Measurements from ENCODE around the gene SHROOM3. TPM values are rescaled to one million over a fixed set of nuclear protein-coding genes. Genes with fewer than 3 reads are reported as not detected.
A peak's percentile ranks its signal among the peaks of the same experiment; 100 is the strongest.

Gene SHROOM3
- total RNA-seq, 6 experiments from 2014 or later: 15.2 to 35.8 (median 29.9) TPM

GRCh38 chr4:76702440-76703122 lies 267.6 kb downstream of the SHROOM3 start:
- intact Hi-C loops (cut with DNase I): no loop called here
- 68% methylated on average over 4 of the region's 4 CpGs for WGBS (ENCODE audit: insufficient coverage, low coverage, low lambda C conversion rate, missing lambda C conversion rate)
- peak; percentile 49 to 60 (median 54) for ATAC-seq
- Histone ChIP-seq H3K4me1 (peaks cover 0 to 62% (median 24%) of the 10 kb centered on the region in 4 donors), H3K27ac (peak overlapping the region; percentile 87 to 90 (median 87)), H3K27me3 (no peaks in the 10 kb centered on the region), H3K4me3 (no peak overlapping the region), H3K9me3 (no peaks in the 10 kb centered on the region), H3K36me3 (no peaks in the 10 kb centered on the region)
- no peak for DNase-seq
- TF ChIP-seq CTCF (IDR thresholded peaks at IDR 0.05) (no peak), POLR2A (IDR thresholded peaks at IDR 0.05) (no peak)

GRCh38 chr4:76703123-76703490 lies 268.1 kb downstream of the SHROOM3 start:
- peak in 2 of 4 donors; percentile 5 for ATAC-seq
- Histone ChIP-seq H3K4me1 (peaks cover 0 to 67% (median 26%) of the 10 kb centered on the region in 4 donors), H3K9me3 (no peaks in the 10 kb centered on the region), H3K4me3 (no peak overlapping the region), H3K36me3 (no peaks in the 10 kb centered on the region), H3K27ac (peak overlapping the region; percentile 87 to 90 (median 87)), H3K27me3 (no peaks in the 10 kb centered on the region)
- intact Hi-C loops (cut with DNase I): no loop called here
- no peak for TF ChIP-seq CTCF (IDR thresholded peaks at IDR 0.05)
- no peak for TF ChIP-seq POLR2A (IDR thresholded peaks at IDR 0.05)
- no peak for DNase-seq
- WGBS (ENCODE audit: insufficient coverage, low coverage, low lambda C conversion rate, missing lambda C conversion rate): 14% methylated on average over 1 of the region's 1 CpG

DNA sequence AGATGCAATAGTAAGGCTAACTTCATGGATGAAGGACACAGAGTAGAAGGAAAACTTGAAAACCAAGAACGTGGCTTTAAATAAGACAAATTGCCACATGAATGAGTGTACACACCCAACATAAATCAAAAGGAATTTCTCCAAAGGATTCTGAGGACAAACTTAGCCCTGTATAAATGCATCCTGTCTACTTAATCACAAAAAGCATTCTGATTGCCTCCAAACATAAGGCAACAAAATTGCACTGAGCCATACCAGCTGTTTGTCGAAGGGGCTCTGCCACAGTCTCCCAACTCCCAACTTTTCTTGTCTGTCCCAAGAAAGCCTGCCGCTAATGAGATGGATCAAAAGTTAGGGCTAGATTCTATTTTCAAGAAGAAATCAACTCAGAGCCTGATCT lies 268.6 kb downstream of the SHROOM3 start:
- H3K27ac ChIP-seq: peak overlapping the region; percentile 87 to 90 (median 87)
- DNase-seq (no peak), ATAC-seq (no peak)
- no peaks in the 10 kb centered on the region for H3K36me3 ChIP-seq
- no peak for TF ChIP-seq POLR2A (IDR thresholded peaks at IDR 0.05)
- TF ChIP-seq CTCF (IDR thresholded peaks at IDR 0.05): no peak
- H3K4me3 ChIP-seq: no peak overlapping the region
- 67% methylated on average over 3 of the region's 3 CpGs for WGBS (ENCODE audit: insufficient coverage, low coverage, low lambda C conversion rate, missing lambda C conversion rate)
- intact Hi-C loops (cut with DNase I): no loop called here
- H3K27me3 ChIP-seq: no peaks in the 10 kb centered on the region
- H3K4me1 ChIP-seq: peaks cover 0 to 67% (median 27%) of the 10 kb centered on the region in 4 donors
- no peaks in the 10 kb centered on the region for H3K9me3 ChIP-seq

DNA sequence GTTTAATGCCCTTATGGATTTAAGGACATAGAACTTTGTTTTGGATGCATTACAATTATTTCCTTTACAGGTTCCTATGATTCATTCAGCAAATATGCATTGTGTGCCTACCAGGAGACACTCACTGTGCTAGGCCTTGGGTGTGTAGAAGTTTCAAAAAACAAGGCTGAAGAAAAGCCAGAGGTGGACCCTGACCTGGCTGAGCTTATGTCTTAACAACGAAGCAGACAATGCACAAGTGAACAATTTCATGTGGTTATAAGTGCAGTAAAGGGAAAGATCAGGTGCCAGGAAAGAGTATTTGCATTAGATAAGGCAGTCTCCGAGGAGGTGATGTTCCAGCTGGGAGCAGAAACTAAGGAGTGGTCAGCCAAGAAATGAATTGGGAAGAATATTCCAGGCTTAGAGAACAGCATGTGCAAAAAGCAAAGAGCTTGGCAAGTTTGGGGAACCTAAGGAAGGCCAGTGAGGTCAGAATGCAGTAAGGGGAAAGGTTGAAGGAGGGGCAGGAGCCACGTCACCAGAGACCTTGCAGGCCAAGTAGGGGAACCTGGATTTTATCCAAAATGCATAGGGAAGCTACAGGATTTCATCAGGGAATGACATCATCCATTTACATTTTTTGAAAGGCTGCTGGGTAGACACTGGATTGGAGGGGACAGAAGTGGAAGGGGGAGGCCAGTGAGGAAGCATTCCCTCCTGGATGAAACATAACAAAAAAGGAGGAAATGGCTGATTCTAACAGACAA lies 269.3 kb downstream of the SHROOM3 start:
- Histone ChIP-seq H3K9me3 (no peaks in the 10 kb centered on the region), H3K4me1 (peaks cover 0 to 67% (median 27%) of the 10 kb centered on the region in 4 donors), H3K27me3 (no peaks in the 10 kb centered on the region), H3K36me3 (no peaks in the 10 kb centered on the region), H3K27ac (peak overlapping the region; percentile 87 to 90 (median 87)), H3K4me3 (no peak overlapping the region)
- ATAC-seq (peak; percentile 33 to 63 (median 60)), DNase-seq (no peak)
- TF ChIP-seq POLR2A (IDR thresholded peaks at IDR 0.05): no peak
- no peak for TF ChIP-seq CTCF (IDR thresholded peaks at IDR 0.05)
- 24% methylated on average over 3 of the region's 3 CpGs for WGBS (ENCODE audit: insufficient coverage, low coverage, low lambda C conversion rate, missing lambda C conversion rate)
- intact Hi-C loops (cut with DNase I): no loop called here
